GM19397 (cell line): ENCODE results near the gene RABAC1.

Source experiments
- ATAC-seq: cut with Tn5 transposase; IDR thresholded peaks from one replicate; pipeline ENCODE4 v1.9.1; 2021; ENCODE audit warnings: mild to moderate bottlenecking, moderate library complexity; ENCODE audit not compliant: unreplicated experiment

RABAC1 gene

DNA sequence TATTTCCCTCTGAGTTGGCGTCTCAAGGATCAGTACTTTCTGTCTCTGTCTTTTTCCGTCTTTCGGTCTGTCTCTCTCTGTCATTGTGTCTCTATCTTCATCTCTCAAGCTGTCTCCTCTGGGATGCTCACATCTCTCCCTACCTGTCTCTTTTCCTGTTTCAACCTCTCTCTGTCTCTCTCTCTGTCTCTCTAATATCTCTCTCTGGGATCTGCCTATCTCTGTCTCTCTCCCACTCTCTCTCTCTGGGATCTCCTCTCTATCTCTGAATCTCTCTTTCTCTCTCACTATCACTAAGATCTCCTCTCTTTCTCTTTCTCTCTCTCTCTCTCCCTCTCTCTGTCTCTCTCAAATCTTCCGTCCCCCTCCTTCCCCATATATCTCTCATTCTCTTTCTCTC is 30.9 kb upstream of the RABAC1 start:
- ATAC-seq: no peak

DNA sequence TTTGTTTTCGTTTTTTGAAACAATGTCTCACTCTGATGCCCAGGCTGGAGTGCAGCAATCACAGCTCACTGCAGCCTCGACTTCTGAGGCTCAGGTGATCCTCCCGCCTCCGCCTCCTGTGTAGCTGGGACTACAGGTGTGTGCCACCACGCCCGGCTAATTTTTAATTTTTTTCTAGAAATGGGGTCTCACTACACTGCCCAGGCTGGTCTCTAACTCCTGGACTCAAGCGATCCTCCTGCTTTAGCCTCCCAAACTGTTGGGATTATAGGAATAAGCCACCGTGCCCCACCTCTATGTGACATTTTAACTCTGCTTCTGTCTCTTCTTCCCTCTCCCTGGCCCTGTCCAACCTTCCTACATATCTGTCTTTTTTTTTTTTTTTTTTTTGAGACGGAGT is 29.8 kb upstream of the RABAC1 start:
- ATAC-seq: no peak

DNA sequence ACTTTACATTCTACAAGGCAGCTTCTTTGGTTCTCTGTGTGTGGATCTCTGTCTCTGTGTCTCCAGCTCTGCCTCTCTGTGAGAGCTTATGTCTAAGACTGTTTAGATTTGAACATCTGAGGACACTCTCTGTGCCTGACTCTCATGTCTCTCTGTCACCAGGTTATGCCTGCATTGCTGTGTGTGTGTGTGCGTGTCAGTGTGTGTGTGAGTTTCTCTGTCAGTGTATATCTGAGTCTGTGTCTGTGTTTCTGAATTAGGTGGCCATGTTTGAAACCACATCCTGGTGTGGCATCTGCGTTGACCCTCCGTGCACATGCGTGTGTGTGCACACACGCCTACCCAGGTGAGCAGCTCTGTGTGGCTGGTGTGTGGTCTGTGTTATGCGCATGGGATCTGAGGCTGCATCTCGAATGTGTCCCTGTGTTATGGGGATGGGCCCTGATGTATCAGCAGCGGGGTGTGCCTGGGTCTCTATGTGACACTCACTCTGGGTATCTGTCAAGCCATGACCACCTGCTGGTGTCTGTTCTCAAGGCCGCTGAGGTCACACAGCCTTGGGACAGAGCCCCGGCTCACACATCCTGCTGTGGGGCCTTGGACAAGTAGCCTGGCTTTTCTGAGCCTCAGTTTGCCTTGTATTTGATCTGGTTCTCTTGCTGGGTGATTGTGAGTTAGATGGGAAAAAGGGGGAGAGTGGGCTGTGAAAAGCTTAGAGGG is 28.2 kb upstream of the RABAC1 start:
- ATAC-seq: no peak

DNA sequence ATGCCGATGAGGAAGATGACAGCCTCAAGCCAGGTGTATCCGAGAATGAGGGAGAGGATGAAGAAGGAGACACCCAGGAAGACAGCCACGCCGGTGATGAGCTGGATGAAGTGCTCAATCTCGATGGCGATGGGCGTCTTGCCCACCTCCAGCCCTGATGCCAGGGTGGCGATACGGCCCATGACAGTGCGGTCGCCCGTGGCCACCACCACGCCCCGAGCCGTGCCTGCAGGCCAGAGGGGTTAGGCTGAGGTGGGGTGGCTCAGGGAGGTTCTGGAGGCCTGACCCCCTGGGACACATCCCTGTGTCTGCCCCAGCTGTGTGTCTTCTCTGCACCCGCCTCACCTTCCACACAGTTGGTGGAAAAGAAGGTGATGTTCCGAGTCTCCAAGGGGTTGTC is 25.8 kb upstream of the RABAC1 start:
- no peak for ATAC-seq

DNA sequence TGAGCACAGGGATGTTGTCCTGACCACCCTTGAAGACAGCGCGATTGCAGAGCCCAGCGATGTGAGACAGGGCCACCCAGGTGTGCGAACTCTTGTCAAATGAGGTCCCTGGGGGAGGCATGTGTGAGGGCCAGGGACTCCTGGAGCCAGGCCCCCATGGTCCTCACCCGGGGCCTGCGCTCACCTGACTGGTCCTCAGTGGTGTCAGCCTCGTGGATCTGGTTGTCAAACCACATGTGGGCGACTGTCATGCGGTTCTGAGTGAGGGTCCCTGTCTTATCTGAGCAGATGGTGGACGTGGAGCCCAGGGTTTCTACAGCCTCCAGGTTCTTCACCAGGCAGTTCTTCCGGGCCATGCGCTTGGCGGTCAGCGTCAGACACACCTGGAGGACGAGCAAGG is 22.6 kb upstream of the RABAC1 start:
- ATAC-seq: no peak

DNA sequence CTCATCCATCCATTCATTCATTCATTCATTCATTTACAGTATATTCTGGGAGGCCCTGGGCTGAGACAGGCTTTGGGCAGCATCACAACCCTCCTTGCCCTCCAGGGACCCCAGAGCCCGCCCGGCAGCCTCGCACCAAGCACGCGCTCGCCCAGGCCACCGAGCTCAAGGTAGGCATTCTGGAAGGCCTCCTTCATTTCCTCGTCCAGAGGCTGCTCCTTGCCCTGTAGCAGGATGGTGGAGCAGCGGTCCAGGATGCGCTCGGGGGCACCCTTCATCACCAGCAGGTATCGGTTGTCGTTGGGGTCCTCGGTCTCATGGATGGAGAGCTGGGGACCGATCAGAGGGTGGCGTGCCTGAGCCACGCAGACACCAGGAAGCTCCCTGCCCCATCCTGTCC is 19.3 kb upstream of the RABAC1 start:
- ATAC-seq: no peak

DNA sequence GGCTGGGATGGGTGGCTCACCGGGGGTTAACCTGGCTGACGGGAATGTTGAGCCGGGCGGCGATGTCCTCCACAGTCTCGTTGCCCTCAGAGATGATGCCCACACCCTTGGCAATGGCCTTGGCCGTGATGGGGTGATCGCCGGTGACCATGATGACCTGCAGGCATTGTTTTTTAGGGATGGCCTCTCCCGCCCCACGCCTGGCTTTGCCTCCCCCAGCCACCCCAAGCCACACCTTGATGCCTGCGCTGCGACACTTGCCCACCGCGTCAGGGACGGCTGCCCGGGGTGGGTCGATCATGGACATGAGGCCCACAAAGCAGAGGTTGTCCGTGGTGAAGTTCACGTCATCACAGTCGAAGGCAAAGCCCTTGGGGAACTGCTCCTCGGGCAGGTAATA is 18.8 kb upstream of the RABAC1 start:
- no peak for ATAC-seq

DNA sequence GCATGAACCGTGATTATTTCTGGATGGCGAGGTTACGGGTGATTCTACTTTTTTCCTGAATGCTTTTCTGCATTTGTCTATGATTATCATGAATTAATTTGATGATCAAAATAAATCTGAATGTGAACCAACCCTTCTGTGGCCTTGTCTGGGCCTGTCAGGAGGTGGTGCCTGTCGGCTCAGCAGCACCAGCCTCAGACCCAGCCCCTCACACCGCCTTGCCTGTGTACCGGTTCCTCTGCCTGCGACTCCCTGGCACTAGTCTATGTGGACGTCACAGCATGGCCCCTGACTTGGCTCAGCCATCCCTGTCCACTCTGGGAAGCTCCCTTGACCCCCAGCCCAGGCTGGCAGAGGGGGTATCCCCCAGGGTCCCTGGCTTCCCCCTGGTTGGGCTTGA is 15.5 kb upstream of the RABAC1 start:
- no peak for ATAC-seq

DNA sequence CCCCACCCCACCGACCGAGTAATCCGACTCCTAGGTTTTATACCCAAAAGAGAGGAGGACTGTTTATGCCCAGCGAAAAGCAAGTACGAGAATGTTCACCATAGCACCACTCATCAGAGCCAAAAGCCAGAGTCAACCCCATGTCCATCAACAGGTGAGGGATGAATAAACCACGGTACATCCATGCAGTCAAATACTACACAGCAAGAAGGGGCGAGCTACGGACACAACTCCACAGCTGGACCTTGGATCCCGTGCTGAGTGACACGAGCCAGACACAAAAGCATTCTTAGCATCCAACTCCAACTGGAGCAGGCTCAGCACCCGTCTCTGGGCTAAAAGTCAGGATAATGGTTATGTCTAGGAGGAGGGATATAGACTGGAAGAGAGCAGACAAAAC is 12.2 kb upstream of the RABAC1 start:
- ATAC-seq: no peak

DNA sequence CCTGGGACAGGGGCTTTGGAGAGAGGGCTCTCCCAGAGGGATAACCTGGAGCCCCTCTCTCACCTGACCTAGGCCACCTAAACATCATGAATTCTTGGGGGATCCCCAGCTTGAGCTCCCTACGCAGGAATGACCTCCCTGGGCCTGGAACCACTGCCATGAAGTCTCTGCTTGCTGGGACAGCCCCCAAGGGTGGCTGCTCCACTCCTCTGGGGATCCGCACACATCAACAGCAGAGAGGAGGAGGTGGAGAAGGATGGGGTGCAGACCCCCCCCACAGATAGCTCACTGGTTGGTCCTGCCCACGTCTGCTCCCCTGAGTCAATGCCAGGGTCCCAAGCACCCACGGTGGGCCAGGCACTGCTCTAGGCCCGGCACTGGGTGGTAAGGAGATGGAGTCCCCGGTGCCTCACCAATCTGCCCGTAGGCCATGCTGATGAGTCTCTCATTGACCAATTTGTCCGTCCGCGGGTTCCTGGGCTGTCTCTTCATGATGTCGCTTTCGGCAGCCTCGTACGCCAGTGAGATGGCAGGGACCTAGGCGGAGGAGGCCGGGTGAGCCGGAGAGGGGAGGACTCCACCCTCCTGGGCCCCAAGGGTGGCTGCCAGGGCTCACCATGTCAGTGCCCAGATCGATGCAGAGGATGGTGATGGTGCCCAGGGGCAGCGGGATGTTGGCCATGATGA is 10.8 kb upstream of the RABAC1 start:
- no peak for ATAC-seq

DNA sequence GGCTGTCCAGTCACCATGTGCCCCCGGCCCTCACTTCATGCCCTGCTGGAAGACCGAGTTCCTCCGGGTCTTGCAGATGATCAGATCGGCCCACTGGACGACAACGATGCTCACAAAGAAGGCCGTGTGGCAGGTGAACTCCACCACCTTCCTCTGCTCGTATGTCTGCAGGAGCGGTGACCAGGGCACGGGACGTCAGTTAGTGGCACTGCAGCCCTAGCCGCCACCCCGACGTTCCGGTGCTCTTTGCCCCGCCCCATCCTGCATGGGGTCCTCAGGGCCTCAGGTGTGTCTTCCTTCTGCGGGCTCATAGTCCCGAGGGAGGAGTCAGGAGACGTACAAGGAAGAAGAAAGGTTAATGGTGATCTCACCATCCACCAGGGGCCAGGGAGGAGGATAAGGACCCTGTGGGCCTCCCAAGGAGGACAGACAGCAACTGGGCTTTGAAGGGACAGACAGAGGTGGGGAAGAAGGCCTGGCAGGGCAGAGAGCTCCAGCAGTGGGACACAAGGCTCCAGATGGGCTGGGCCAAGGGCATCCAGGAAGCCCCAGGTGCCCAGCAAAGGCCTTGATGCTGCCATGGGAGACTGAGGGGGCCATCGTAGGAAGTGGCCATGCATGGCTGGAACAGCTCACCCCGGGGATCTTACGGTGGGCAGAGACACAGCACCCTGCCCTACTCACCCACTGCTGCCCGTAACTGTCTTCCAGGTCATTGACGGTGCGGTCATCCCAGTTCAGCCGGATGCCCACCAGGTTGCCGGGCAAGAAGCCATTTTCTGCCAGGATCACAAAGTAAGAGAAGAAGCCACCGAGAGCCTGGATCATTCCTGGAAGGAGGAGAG is 9.9 kb upstream of the RABAC1 start:
- no peak for ATAC-seq

DNA sequence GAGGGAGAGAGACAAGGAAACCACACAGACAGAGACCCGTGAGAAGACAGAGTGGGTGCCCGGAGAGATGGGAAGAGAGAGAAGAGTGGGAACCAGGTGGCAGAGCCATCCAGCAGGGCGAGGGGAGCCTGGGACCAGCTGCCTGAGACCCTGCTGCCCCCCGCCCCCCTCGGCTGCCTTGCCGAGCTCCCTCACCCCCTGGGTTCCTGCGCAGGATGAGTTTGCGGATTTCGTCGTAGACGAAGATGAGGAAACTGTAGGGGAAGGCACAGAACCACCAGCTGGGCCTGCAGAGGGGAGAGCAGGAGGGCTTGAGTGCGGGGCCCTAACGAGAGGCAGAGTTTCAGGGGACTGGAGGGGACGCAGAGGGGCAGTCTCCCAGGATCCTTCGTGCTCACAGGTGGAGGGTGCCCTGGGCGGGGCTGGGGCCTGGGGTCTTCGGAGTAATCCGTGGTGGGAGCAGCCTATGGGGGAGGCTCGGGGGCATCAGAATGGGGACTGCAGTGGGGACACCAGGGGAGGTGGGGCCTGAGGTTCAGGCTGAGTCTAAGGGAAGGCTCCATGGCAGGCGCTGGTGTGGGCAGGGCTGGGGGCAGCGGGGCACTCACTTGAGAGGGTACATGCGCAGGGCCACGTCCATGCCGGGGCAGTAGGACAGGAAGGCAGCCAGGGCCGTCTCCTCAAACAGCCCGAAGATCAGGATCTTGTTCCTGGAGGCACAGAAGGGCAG is 8.1 kb upstream of the RABAC1 start:
- ATAC-seq: no peak

DNA sequence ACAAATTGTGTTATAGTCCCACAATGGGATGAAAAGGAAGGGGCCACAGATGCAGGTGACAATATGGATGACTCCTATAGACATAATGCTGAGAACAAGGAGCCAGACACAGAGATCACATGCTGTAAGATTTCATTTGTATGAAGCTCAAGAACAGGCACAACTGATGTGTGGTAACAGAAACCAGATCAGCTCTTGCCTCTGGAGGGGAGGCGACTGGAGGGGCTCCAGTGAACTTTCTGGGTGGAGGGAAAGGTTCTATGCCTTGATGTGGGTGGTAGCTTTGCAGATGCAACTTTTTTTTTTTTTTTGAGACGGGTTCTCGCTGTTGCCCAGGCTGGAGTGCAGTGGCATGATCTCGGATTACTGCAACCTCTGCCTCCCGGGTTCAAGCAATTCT is 6.0 kb upstream of the RABAC1 start:
- ATAC-seq: no peak

DNA sequence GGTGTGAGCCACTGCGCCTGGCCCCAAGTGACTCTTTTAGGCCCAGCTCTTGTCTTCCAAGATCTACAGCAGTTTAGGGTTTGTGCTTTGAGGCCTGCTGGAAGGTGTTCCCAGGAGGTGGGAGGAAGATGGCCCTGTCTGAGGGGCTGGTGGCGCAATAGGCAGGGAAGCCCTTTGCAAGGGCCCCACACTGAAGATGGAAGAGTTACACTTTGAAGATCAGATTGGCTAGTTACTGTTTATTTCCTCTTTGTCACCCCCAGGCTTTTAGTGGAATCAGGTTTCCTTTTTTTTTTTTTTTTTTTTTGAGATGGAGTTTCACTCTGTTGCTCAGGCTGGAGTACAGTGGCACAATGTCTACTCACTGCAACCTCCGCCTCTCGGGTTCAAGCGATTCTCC is 1.9 kb upstream of the RABAC1 start:
- ATAC-seq: no peak

DNA sequence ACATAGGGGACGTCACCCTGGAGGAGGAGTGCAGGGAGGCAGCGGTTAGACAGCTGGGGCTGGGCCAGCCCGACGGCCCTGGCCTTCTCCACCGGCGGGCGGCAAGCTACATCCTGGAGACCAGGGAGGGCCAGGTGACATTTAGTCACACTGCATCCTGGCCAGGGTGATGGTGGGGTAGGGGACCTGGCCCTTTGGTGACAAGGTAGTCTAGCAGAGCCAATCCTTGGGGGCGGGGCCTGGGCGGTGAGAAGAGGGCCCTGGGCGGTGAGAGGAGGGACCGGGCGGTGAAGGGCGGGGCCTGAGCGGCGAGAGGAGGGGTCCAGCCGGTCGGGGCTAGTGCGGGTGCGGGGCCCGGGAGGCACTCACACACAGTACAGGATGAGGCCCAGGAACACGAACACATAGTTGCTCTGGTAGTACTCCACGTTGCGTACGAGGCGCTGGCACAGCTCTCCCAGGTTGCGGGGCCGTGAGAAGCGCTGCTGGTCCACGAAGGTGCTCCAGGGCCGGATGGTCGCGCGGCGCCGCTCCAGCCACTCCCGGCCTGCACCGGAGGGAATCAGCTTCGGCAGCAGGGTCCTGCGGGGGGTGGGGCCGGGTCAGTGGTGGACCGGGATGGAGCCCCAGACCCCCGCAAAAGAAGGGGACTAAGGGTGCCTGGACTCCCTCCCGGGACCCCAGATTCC is 610 bp downstream of the RABAC1 start:
- ATAC-seq: peak; percentile 53

DNA sequence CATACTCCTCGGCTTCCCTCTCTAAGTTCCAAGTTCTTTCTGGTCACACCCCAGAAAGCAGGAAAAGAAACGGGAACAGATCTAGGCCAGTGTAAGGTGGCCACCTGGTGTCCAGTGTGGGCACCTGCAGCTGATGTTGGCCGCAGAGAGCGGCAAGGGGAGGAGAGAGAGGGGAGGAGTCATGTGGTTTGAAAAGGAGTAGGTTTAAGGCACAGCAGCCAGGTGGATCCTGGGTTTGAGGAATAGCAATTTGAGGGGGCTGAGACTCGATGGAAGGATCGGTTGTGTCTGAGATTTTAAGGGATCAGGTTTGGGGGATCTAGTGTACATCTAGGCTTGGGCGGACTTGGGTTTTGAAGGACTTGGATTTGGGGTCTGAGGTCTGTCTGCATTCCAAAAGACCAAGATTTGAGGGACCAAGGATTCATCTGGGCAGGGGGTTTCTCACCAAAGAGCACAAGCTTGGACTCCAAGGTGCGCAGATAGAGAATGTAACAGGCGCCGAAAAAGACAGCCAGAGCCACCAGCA is 1.2 kb downstream of the RABAC1 start:
- no peak for ATAC-seq

DNA sequence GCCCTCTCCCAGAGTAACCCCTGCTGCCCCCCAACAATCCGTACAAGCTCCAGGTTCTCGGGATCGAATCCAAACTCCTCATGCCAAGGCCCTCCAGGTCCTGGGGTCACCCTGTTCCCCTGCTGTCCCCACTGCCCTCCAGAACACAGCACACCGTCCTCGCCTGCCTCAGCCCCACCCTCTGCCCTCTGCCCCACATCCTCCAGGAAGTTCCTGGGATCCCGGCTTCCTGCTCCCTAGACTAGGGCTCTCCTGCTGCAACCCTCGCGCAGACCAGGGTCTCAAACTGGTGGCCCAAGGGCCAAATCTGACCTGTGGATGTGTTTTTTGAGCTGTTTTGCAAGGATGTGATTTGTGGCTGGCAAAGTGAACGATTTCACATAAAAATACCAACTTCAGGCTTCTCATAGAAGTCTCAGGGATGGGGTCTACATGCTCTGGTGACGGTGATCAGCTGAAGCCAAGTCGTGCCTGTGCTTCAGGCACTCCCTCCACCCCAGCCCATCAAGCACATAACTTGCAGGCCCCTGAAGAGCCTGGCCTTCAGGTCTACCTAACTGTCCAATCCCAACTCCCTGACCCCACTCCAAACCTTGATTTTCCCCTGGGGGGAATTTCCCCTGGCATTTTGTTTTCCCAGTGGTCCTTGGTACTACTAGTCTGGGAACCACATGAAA is 1.8 kb downstream of the RABAC1 start:
- ATAC-seq: no peak

DNA sequence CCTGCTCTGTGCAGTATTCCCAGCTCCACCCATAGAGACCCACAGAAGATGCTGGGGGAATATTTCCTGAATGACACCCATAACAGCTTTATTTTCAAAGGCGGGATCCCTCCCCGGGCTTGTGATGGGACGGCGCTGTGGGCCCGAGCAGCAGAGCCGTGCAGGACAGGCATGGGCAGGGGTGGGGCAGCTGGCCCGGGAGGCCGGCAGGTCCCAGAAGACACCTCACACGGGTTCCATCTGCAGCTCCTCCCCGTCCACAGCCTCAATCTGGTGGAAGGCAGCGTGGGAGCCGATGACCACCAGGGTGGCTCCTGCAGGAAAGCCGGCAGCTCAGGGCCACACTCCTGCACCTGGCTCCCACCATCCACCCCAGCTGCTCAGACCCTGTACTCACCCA is 2.5 kb downstream of the RABAC1 start:
- no peak for ATAC-seq

DNA sequence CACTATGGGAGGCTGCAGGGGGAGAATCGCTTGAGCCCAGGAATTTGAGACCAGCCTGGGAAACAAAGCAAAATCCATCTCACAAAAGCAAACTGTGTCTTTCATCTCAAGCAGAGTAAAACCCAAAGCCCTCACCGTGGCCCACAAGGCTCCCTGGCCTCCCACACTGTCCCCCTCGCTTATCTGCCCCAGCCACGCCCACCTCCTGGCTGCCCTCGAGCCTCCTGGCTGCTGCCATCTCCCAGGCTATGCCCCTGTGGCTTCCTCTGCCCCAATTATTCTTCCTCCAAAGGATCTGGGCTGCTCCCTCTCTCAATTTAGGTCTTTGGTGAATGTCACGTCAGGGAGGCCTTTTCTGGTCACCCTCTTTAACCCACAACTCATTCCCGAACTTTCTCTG is 3.6 kb downstream of the RABAC1 start:
- ATAC-seq: no peak

DNA sequence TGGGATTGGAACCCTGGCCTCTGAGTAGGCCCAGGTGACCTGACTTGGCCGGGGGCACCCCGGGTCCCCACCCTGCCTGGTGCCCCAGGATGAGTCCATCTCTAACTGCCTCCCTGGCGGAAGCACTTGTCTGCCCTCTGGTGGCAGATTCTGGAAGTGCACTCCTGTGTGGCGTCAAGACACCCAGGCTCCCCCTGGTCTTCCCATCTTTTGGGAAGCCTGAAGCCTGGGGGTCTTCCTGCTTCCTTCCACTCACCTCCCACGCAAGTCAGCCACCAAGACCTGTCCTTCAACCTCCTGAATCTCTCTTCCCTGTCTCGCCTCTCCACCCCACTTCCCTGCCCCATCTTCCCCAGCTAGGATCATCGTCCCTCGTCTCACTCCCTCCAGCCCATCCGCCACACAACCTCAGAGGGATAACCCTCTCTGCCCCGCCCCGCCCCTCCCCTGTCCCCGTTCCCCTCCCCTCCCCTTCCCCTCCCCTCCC is 7.4 kb downstream of the RABAC1 start:
- ATAC-seq: no peak
